Measurements from ENCODE around the gene C17orf113. TPM values are rescaled to one million over a fixed set of nuclear protein-coding genes. Genes with fewer than 3 reads are reported as not detected.

Gene C17orf113
- total and polyA plus RNA-seq, 2 of the 13 experiments (the other 11 are each of a cell fraction or from before 2014, with no cell fraction given), result 0.87 to 1.1 TPM

- BruUV-seq (replicated peaks), result no TSS peak
- CTCF ChIA-PET (ENCODE audit: low intra/inter-chr PET ratio, low total read pairs), result interaction anchor here (1.3 kb wide), 1 partner anchor 46 kb away, joined by 6 read pairs; no protein-coding TSS in a partner anchor
- peak; percentile 33 for DNase-seq (ENCODE audit: low spot score)
- no peaks in the 10 kb centered on the region for H3K27me3 ChIP-seq (ENCODE audit: control insufficient read depth in 1 of 2, insufficient read depth in 2 of 2, low read length in 2 of 2)
- WGBS (ENCODE audit: low lambda C conversion rate), result 84% methylated on average over 4 of the region's 4 CpGs
- peaks cover 26% of the 10 kb centered on the region for H4K20me1 ChIP-seq (ENCODE audit: insufficient read depth, low read length)
- POLR2A ChIA-PET, result interaction anchor here (1.5 to 9.0 kb wide), 3 partner anchors 9 to 43 kb away, joined by 3 to 183 read pairs (median 4); partner anchors contain the start of genes DNAJC7 and NKIRAS2
- H3K9me3 ChIP-seq (ENCODE audit: low read length), result no peaks in the 10 kb centered on the region
- H3K4me3 ChIP-seq (replicated peaks in 1 of 3; ENCODE audit: insufficient read depth in 1 of 3, low read depth in 2 of 3, low read length in 3 of 3), result no peak overlapping the region
- H2AFZ ChIP-seq (ENCODE audit: low read length), result no peak overlapping the region
- intact Hi-C loops (cut with micrococcal nuclease; ENCODE audit: unreplicated experiment) (no loop called here), in situ Hi-C loops (cut with HindIII; ENCODE audit: extremely low pct_ligation_motif_present, low pct_unique_long_range_greater_than_20kb) (no loop called here)
- H3K9ac ChIP-seq (ENCODE audit: insufficient read depth, low read depth, low read length), result no peak overlapping the region
- H3K4me2 ChIP-seq (ENCODE audit: low read depth, low read length), result no peak overlapping the region
- peaks cover 4 to 31% of the 10 kb centered on the region in 2 experiments for H3K36me3 ChIP-seq (replicated peaks in 1 of 2; ENCODE audit: control insufficient read depth in 1 of 2, insufficient read depth in 2 of 2, low read length in 2 of 2)
- no peak overlapping the region for H3K27ac ChIP-seq (ENCODE audit: extremely low read length, insufficient read depth, low read length)
- FAIRE-seq, result no peak
- no peak for TF ChIP-seq KDM5A (IDR thresholded peaks at IDR 0.05; ENCODE audit: borderline replicate concordance, low read length)
- no peak for TF ChIP-seq ISX (CRISPR knock-in tag; conservative IDR thresholded peaks at IDR 0.05)
- peak; percentile 61 for TF ChIP-seq CTCF (CRISPR knock-in tag; IDR thresholded peaks at IDR 0.05)
- TF ChIP-seq MEIS1 (CRISPR knock-in tag; IDR thresholded peaks at IDR 0.05; ENCODE audit: borderline replicate concordance), result no peak
- peak; percentile 59 for TF ChIP-seq STAG1 (CRISPR knock-in tag; IDR thresholded peaks at IDR 0.05)
- TF ChIP-seq RAD21 (CRISPR knock-in tag; IDR thresholded peaks at IDR 0.05), result peak; percentile 27; the same call in 1 of the 2 replicates
- peaks cover 68% of the 10 kb centered on the region for H3K4me1 ChIP-seq (ENCODE audit: insufficient read depth, low read length)
- ATAC-seq, result peak; percentile 90
- H3K79me2 ChIP-seq (ENCODE audit: insufficient read depth, low read length), result peaks cover 92% of the 10 kb centered on the region
Observed at GRCh38 chr17:42009170-42009569, 41.2 kb downstream of the C17orf113 start.

GRCh38 chr17:42005166-42005565, 45.2 kb downstream of the C17orf113 start:
- TF ChIP-seq ETS1 (CRISPR knock-in tag; IDR thresholded peaks at IDR 0.05), result no peak
- no peak for TF ChIP-seq ZNF343 (CRISPR knock-in tag; IDR thresholded peaks at IDR 0.05)
- no peak for TF ChIP-seq ELF1 (CRISPR knock-in tag; IDR thresholded peaks at IDR 0.05)
- TF ChIP-seq ZMAT5 (CRISPR knock-in tag; IDR thresholded peaks at IDR 0.05; ENCODE audit: borderline replicate concordance, low read depth), result no peak
- H3K4me1 ChIP-seq (ENCODE audit: insufficient read depth, low read length), result peaks cover 55% of the 10 kb centered on the region
- peaks cover 7 to 36% of the 10 kb centered on the region in 2 experiments for H3K36me3 ChIP-seq (replicated peaks in 1 of 2; ENCODE audit: control insufficient read depth in 1 of 2, insufficient read depth in 2 of 2, low read length in 2 of 2)
- WGBS (ENCODE audit: low lambda C conversion rate), result 100% methylated on average over 1 of the region's 1 CpG
- POLR2A ChIA-PET, result interaction anchor here (0.9 to 9.0 kb wide), 3 partner anchors 13 to 37 kb away, joined by 3 to 183 read pairs (median 50); partner anchors contain the start of genes CNP, DNAJC7 and NKIRAS2
- CTCF ChIA-PET (ENCODE audit: low intra/inter-chr PET ratio, low total read pairs), result no interaction called here
- FAIRE-seq, result no peak
- no peaks in the 10 kb centered on the region for H3K27me3 ChIP-seq (ENCODE audit: control insufficient read depth in 1 of 2, insufficient read depth in 2 of 2, low read length in 2 of 2)
- H3K4me2 ChIP-seq (ENCODE audit: low read depth, low read length), result no peak overlapping the region
- in situ Hi-C loops (cut with HindIII; ENCODE audit: extremely low pct_ligation_motif_present, low pct_unique_long_range_greater_than_20kb) (no loop called here), intact Hi-C loops (cut with micrococcal nuclease; ENCODE audit: unreplicated experiment) (no loop called here)
- H3K9me3 ChIP-seq (ENCODE audit: low read length), result no peaks in the 10 kb centered on the region
- no peak overlapping the region for H3K9ac ChIP-seq (ENCODE audit: insufficient read depth, low read depth, low read length)
- peaks cover 24% of the 10 kb centered on the region for H4K20me1 ChIP-seq (ENCODE audit: insufficient read depth, low read length)
- H3K4me3 ChIP-seq (replicated peaks in 1 of 3; ENCODE audit: insufficient read depth in 1 of 3, low read depth in 2 of 3, low read length in 3 of 3), result no peak overlapping the region
- no peak for DNase-seq (ENCODE audit: low spot score)
- ATAC-seq, result no peak
- no peak overlapping the region for H2AFZ ChIP-seq (ENCODE audit: low read length)
- peaks cover 91% of the 10 kb centered on the region for H3K79me2 ChIP-seq (ENCODE audit: insufficient read depth, low read length)
- H3K27ac ChIP-seq (ENCODE audit: extremely low read length, insufficient read depth, low read length), result no peak overlapping the region
- TSS peak; percentile 21 for BruUV-seq (replicated peaks)

Measured in HepG2 (cell line).